GM10266 (cell line): ENCODE results near the gene C18orf63.

ENCODE experiments used
- DNase-seq: peaks from one replicate; pipeline ENCODE4 v3.0.0; 2012; ENCODE audit errors: extremely low spot score
- CTCF ChIP-seq: IDR thresholded peaks from 2 replicates; pipeline ENCODE4 v1.5.1; 2012; ENCODE audit warnings: mild to moderate bottlenecking, low read depth; ENCODE audit not compliant: control insufficient read depth, insufficient read depth; ENCODE audit errors: missing control alignments

Gene C18orf63

GRCh38 chr18:74329688-74330205 is 14.1 kb downstream of the C18orf63 start:
- DNase-seq: no peak
- TF ChIP-seq CTCF: no peak

GRCh38 chr18:74331404-74331803 is 15.8 kb downstream of the C18orf63 start:
- no peak for DNase-seq
- peak; percentile 26 for TF ChIP-seq CTCF

GRCh38 chr18:74333091-74333490 is 17.5 kb downstream of the C18orf63 start:
- no peak for TF ChIP-seq CTCF
- no peak for DNase-seq

GRCh38 chr18:74334242-74334893 is 18.7 kb downstream of the C18orf63 start:
- no peak for TF ChIP-seq CTCF
- DNase-seq: no peak

- DNase-seq: no peak
- no peak for TF ChIP-seq CTCF
Observed at GRCh38 chr18:74336656-74337055, 21.0 kb downstream of the C18orf63 start.

- no peak for DNase-seq
- no peak for TF ChIP-seq CTCF
Observed at GRCh38 chr18:74337155-74337911, 21.7 kb downstream of the C18orf63 start.

- DNase-seq: no peak
- no peak for TF ChIP-seq CTCF
Observed at GRCh38 chr18:74337912-74338309, 22.3 kb downstream of the C18orf63 start.
